ACC112 (cell line): Measurements from ENCODE around the gene KHDRBS2.

Experiments
- H2AFZ ChIP-seq: fragments of 200-600 bp; sonication (generic); one replicate; pipeline ENCODE4 v1.6.0; 2017; ENCODE audit warnings: antibody characterized with exemption, low read length; ENCODE audit not compliant: unreplicated experiment
- H3K27ac ChIP-seq: fragments of 200-600 bp; sonication (generic); 2 replicates; pipeline ENCODE4 v1.5.1; 2014; ENCODE audit warnings: low read depth, mild to moderate bottlenecking, antibody characterized with exemption, low read length, moderate library complexity
- H3K27me3 ChIP-seq: fragments of 200-600 bp; sonication (generic); 2 replicates; pipeline ENCODE4 v1.6.1; 2014; ENCODE audit warnings: mild to moderate bottlenecking, antibody characterized with exemption, low read length, moderate library complexity, mixed read lengths; ENCODE audit not compliant: insufficient read depth
- H3K36me3 ChIP-seq: fragments of 200-600 bp; sonication (generic); 2 replicates; pipeline ENCODE4 v1.6.1; 2016; ENCODE audit warnings: mild to moderate bottlenecking, antibody characterized with exemption, low read length, moderate library complexity, mixed read lengths; ENCODE audit not compliant: insufficient read depth
- H3K4me1 ChIP-seq: fragments of 200-600 bp; sonication (generic); one replicate; pipeline ENCODE4 v1.6.1; 2016; ENCODE audit warnings: low read length, mixed read lengths; ENCODE audit not compliant: insufficient read depth, unreplicated experiment, control insufficient read depth
- H3K4me3 ChIP-seq: fragments of 200-600 bp; sonication (generic); 2 replicates; pipeline ENCODE4 v1.5.1; 2014; ENCODE audit warnings: mild to moderate bottlenecking, low read depth, low read length
- H3K79me2 ChIP-seq: fragments of 200-600 bp; sonication (generic); one replicate; pipeline ENCODE4 v1.6.0; 2016; ENCODE audit warnings: low read length; ENCODE audit not compliant: control insufficient read depth, unreplicated experiment, insufficient read depth

KHDRBS2 gene

GRCh38 chr6:62285612-62286469, at the start of gene KHDRBS2:
KHDRBS2 (minus strand) TSS chr6:62286225.
- Histone ChIP-seq H3K79me2 (no peaks in the 10 kb centered on the region), H2AFZ (no peak within 1 kb of the TSS), H3K36me3 (no peaks in the 10 kb centered on the region), H3K27me3 (peaks cover 23% of the 10 kb centered on the region), H3K4me3 (no peak within 1 kb of the TSS), H3K4me1 (no peaks in the 10 kb centered on the region), H3K27ac (no peak within 1 kb of the TSS)

DNA sequence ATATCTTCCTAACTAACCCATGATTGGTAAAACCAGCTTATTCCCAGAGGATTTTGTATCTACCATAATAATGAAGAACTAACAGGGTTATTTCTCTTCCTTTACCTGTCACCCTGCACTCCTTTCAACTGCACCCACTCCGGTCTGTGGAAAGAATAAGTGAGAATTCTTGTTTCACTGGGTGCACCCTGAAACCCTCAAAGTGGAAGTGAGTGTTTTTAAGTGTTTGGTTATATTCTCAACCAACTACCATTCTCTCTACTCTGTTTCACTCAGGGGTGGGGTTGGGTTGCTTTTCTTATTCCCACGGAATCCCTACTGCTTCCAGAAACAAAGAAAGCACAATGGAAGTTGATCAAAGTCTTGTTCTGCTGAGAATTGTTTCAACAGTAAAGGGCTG, 42.6 kb upstream of the KHDRBS2 start:
- no peaks in the 10 kb centered on the region for H3K27me3 ChIP-seq
- H3K4me3 ChIP-seq: no peak overlapping the region
- no peak overlapping the region for H2AFZ ChIP-seq
- no peak overlapping the region for H3K27ac ChIP-seq
- H3K36me3 ChIP-seq: no peaks in the 10 kb centered on the region
- no peaks in the 10 kb centered on the region for H3K79me2 ChIP-seq
- no peaks in the 10 kb centered on the region for H3K4me1 ChIP-seq

DNA sequence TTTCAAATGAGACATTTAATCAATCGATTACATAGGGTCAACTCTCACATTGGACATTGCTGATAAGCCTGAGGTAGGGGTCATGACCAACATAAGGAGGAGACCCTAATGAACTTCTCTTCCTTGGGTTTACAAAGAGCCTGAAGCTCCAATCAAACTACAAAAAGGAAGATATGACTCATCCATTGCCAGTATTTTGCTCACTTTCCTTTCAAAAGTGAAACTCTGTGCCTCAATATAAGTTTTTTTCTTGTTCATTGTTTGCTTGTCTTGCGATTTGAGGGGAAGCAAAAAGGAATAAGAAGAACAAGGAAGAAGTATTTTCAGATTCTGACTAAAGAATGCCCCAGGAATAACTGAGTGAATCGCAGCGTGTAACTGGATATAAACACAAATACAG, 38.8 kb upstream of the KHDRBS2 start:
- Histone ChIP-seq H3K79me2 (no peaks in the 10 kb centered on the region), H2AFZ (no peak overlapping the region), H3K4me1 (no peaks in the 10 kb centered on the region), H3K4me3 (no peak overlapping the region), H3K27ac (no peak overlapping the region), H3K36me3 (no peaks in the 10 kb centered on the region), H3K27me3 (no peaks in the 10 kb centered on the region)

GRCh38 chr6:62323818-62324431, 37.9 kb upstream of the KHDRBS2 start:
- H3K4me1 ChIP-seq: no peaks in the 10 kb centered on the region
- H3K27ac ChIP-seq: no peak overlapping the region

GRCh38 chr6:62298745-62299392, 12.8 kb upstream of the KHDRBS2 start:
- Histone ChIP-seq H2AFZ (no peak overlapping the region), H3K36me3 (no peaks in the 10 kb centered on the region), H3K79me2 (no peaks in the 10 kb centered on the region), H3K27ac (no peak overlapping the region), H3K27me3 (no peaks in the 10 kb centered on the region), H3K4me3 (no peak overlapping the region), H3K4me1 (no peaks in the 10 kb centered on the region)

More at GRCh38 chr6:62323818-62324431, 37.9 kb upstream of the KHDRBS2 start:
- Histone ChIP-seq H3K36me3 (no peaks in the 10 kb centered on the region), H3K27me3 (no peaks in the 10 kb centered on the region), H3K4me3 (no peak overlapping the region), H2AFZ (no peak overlapping the region), H3K79me2 (no peaks in the 10 kb centered on the region)

DNA sequence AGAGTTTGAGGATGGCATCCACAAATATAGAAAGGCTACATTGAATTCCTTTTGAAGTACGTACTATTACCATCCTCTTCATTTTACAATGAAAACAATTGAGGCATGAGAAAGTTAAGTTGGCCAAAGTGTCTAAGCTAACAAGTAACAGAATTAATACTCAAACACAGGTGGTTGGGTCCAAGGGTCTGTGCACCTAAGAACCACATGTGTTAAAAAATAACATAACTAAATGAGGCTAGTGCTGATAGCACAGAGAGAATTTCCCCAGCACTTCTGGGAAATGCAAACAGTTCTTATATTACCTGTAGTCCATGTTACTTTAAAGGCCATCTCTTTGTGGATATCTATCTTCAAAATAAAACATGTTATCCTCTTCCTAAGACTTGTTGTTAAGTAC, 10.5 kb upstream of the KHDRBS2 start:
- H3K4me1 ChIP-seq: no peaks in the 10 kb centered on the region
- no peak overlapping the region for H3K4me3 ChIP-seq
- H3K79me2 ChIP-seq: no peaks in the 10 kb centered on the region
- no peak overlapping the region for H2AFZ ChIP-seq
- no peak overlapping the region for H3K27ac ChIP-seq
- H3K36me3 ChIP-seq: no peaks in the 10 kb centered on the region
- no peaks in the 10 kb centered on the region for H3K27me3 ChIP-seq

DNA sequence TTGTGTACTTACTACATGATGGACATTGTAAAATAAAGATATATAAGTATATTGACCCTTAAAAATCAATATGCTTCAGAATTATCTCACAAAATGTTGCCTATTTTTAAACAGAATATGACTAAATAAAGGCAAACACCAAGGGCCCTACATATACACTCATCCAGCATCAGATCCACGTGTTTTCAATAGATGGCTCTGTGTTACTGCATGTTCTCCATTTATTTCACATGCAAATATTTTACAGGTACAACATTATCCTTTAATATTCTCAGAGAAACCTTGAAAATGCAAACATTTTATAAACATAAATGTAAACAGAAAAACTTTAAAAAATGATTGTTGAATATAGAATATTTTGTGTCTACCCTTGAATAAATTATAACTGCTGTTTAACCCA, 2.9 kb upstream of the KHDRBS2 start:
- H3K27ac ChIP-seq: no peak overlapping the region
- H3K4me1 ChIP-seq: no peaks in the 10 kb centered on the region
- peaks cover 23% of the 10 kb centered on the region for H3K27me3 ChIP-seq
- no peaks in the 10 kb centered on the region for H3K79me2 ChIP-seq
- H3K4me3 ChIP-seq: no peak overlapping the region
- no peaks in the 10 kb centered on the region for H3K36me3 ChIP-seq
- H2AFZ ChIP-seq: no peak overlapping the region

DNA sequence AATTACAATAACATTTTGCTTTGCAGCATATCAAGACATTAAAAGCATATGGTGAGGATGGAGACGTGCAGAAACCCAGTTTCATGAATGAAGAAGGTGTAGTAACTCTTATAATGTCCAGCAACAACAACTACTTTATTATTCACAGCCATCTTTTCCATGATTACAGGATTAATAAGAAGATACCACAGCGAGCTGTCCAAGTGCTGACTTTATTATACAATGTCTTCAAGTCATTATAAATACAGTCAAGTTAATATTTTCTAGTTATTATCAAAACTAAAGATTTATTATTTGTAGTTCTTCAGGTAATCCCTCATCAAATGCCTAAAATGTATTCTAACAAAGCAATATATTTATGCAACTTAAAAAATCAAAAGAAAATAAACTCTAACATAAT, 2.5 kb upstream of the KHDRBS2 start:
- Histone ChIP-seq H3K36me3 (no peaks in the 10 kb centered on the region), H3K27ac (no peak overlapping the region), H3K4me1 (no peaks in the 10 kb centered on the region), H3K4me3 (no peak overlapping the region), H3K79me2 (no peaks in the 10 kb centered on the region), H3K27me3 (peaks cover 23% of the 10 kb centered on the region), H2AFZ (no peak overlapping the region)

- H3K4me1 ChIP-seq: no peaks in the 10 kb centered on the region
- H2AFZ ChIP-seq: no peak overlapping the region
- no peak overlapping the region for H3K27ac ChIP-seq
- H3K36me3 ChIP-seq: no peaks in the 10 kb centered on the region
- no peak overlapping the region for H3K4me3 ChIP-seq
- H3K79me2 ChIP-seq: no peaks in the 10 kb centered on the region
- peaks cover 23% of the 10 kb centered on the region for H3K27me3 ChIP-seq
Measured at GRCh38 chr6:62286470-62286843, 432 bp upstream of the KHDRBS2 start.

DNA sequence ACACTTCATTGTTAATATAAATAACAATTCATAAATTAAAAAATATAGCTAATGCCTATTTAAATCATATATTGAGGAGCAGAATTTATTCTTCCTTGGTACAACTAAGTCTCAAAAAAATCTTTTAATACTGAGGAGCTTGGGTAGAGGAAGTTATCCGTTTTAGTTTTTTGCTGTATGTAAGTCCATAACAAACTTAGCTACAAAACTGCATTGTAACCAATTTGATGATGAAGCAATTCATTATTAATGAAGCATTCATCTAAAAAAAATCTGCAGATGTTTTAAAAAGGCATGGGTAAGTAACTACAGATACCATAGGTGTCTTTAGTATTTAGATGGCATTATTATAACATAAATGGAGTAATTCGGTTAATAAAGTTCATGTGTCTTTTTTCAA, 1.3 kb downstream of the KHDRBS2 start:
- no peak overlapping the region for H3K27ac ChIP-seq
- peaks cover 23% of the 10 kb centered on the region for H3K27me3 ChIP-seq
- H3K4me1 ChIP-seq: no peaks in the 10 kb centered on the region
- H2AFZ ChIP-seq: no peak overlapping the region
- H3K36me3 ChIP-seq: no peaks in the 10 kb centered on the region
- H3K4me3 ChIP-seq: no peak overlapping the region
- no peaks in the 10 kb centered on the region for H3K79me2 ChIP-seq
